ENCODE measurements around the gene GPR32.

Gene GPR32

GRCh38 chr19:50724522-50725217, 45.6 kb upstream of the GPR32 start:
- H3K4me2 ChIP-seq (ENCODE audit: low read length): peak overlapping the region; percentile 75
- no peak for TF ChIP-seq EZH2phosphoT487 (IDR thresholded peaks at IDR 0.05; ENCODE audit: borderline replicate concordance, low read length)
- TF ChIP-seq, protein P1, sequence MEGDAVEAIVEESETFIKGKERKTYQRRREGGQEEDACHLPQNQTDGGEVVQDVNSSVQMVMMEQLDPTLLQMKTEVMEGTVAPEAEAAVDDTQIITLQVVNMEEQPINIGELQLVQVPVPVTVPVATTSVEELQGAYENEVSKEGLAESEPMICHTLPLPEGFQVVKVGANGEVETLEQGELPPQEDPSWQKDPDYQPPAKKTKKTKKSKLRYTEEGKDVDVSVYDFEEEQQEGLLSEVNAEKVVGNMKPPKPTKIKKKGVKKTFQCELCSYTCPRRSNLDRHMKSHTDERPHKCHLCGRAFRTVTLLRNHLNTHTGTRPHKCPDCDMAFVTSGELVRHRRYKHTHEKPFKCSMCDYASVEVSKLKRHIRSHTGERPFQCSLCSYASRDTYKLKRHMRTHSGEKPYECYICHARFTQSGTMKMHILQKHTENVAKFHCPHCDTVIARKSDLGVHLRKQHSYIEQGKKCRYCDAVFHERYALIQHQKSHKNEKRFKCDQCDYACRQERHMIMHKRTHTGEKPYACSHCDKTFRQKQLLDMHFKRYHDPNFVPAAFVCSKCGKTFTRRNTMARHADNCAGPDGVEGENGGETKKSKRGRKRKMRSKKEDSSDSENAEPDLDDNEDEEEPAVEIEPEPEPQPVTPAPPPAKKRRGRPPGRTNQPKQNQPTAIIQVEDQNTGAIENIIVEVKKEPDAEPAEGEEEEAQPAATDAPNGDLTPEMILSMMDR (IDR thresholded peaks at IDR 0.05; ENCODE audit: low read depth, low read length, poor library complexity, severe bottlenecking): peak; percentile 76
- H3K36me3 ChIP-seq (ENCODE audit: control insufficient read depth, low read length): no peaks in the 10 kb centered on the region
- H3K9me2 ChIP-seq (replicated peaks; ENCODE audit: control insufficient read depth, low read length): no peaks in the 10 kb centered on the region
- no peaks in the 10 kb centered on the region for H3K79me2 ChIP-seq (ENCODE audit: control insufficient read depth, low read length)
- no peaks in the 10 kb centered on the region for H4K20me1 ChIP-seq (ENCODE audit: control insufficient read depth, insufficient read depth, low read depth, low read length)
- H3K9me3 ChIP-seq (ENCODE audit: control insufficient read depth, insufficient read depth, low read length): no peaks in the 10 kb centered on the region
- no peaks in the 10 kb centered on the region; the same call in 1 of the 2 replicates for H3K27me3 ChIP-seq (ENCODE audit: control insufficient read depth, low read length)
- peaks cover 30% of the 10 kb centered on the region for H3K4me1 ChIP-seq (ENCODE audit: control insufficient read depth, low read length)
- H3K27ac ChIP-seq (ENCODE audit: low read depth, low read length): no peak overlapping the region
- no peaks in the 10 kb centered on the region for H3F3A ChIP-seq (ENCODE audit: control insufficient read depth, insufficient read depth)
- H3K4me3 ChIP-seq (ENCODE audit: low read length): peak overlapping the region; percentile 72

DNA sequence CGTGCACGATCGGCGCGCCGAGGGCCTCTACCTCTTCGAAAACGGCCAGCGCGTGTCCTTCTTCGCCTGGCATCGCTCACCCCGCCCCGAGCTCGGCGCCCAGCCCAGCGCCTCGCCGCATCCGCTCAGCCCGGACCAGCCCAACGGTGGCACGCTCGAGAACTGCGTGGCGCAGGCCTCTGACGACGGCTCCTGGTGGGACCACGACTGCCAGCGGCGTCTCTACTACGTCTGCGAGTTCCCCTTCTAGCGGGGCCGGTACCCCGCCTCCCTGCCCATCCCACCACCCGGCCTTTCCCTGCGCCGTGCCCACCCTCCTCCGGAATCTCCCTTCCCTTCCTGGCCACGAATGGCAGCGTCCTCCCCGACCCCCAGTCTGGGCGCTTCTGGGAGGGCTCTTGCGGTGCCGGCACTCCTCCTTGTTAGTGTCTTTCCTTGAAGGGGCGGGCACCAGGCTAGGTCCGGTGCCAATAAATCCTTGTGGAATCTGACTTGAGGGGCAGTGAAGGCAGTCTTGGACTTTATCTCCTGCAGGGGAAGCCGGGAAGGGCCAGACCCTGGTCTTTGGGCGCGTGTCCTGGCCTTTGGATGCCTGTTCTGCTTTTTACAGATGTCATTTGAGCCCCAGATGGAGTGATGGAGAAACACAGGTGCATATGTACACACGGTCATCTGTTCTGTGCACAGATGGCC, 44.9 kb upstream of the GPR32 start:
- Histone ChIP-seq H3K4me3 (ENCODE audit: low read length) (peak overlapping the region; percentile 68), H3K36me3 (ENCODE audit: control insufficient read depth, low read length) (no peaks in the 10 kb centered on the region), H3K9me3 (ENCODE audit: control insufficient read depth, insufficient read depth, low read length) (no peaks in the 10 kb centered on the region), H3K27me3 (ENCODE audit: control insufficient read depth, low read length) (no peaks in the 10 kb centered on the region; the same call in 1 of the 2 replicates), H4K20me1 (ENCODE audit: control insufficient read depth, insufficient read depth, low read depth, low read length) (no peaks in the 10 kb centered on the region), H3K9me2 (replicated peaks; ENCODE audit: control insufficient read depth, low read length) (no peaks in the 10 kb centered on the region), H3K27ac (ENCODE audit: low read depth, low read length) (no peak overlapping the region), H3F3A (ENCODE audit: control insufficient read depth, insufficient read depth) (no peaks in the 10 kb centered on the region), H3K4me1 (ENCODE audit: control insufficient read depth, low read length) (peaks cover 25% of the 10 kb centered on the region), H3K79me2 (ENCODE audit: control insufficient read depth, low read length) (no peaks in the 10 kb centered on the region), H3K4me2 (ENCODE audit: low read length) (peak overlapping the region; percentile 50)
- TF ChIP-seq, protein P1 (IDR thresholded peaks at IDR 0.05; ENCODE audit: low read depth, low read length, poor library complexity, severe bottlenecking): no peak
- no peak for TF ChIP-seq EZH2phosphoT487 (IDR thresholded peaks at IDR 0.05; ENCODE audit: borderline replicate concordance, low read length)

DNA sequence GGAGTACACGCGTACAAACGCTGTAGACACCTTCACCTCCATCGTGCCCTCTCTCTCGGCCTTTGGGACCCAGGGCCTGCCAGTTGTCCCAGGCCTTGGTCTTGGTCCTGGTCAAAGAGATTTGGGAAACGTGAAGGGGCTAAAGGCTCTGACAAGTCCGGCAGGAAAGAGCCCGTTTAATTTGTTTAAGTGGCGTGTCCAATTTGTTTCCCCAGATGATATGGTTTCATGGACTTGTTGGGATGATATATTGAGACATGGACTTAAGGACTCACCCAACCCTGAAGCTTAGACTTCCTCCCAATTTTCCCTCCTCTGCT, 44.4 kb upstream of the GPR32 start:
- Histone ChIP-seq H3K4me3 (ENCODE audit: low read length) (no peak overlapping the region; the same call in 1 of the 2 replicates), H3K27me3 (ENCODE audit: control insufficient read depth, low read length) (no peaks in the 10 kb centered on the region; the same call in 1 of the 2 replicates), H3K27ac (ENCODE audit: low read depth, low read length) (no peak overlapping the region), H3F3A (ENCODE audit: control insufficient read depth, insufficient read depth) (no peaks in the 10 kb centered on the region), H3K4me2 (ENCODE audit: low read length) (peak overlapping the region; percentile 50; the same call in 1 of the 2 replicates), H3K36me3 (ENCODE audit: control insufficient read depth, low read length) (no peaks in the 10 kb centered on the region), H4K20me1 (ENCODE audit: control insufficient read depth, insufficient read depth, low read depth, low read length) (no peaks in the 10 kb centered on the region), H3K9me2 (replicated peaks; ENCODE audit: control insufficient read depth, low read length) (no peaks in the 10 kb centered on the region), H3K79me2 (ENCODE audit: control insufficient read depth, low read length) (no peaks in the 10 kb centered on the region), H3K9me3 (ENCODE audit: control insufficient read depth, insufficient read depth, low read length) (no peaks in the 10 kb centered on the region), H3K4me1 (ENCODE audit: control insufficient read depth, low read length) (peaks cover 24% of the 10 kb centered on the region)
- TF ChIP-seq, protein P1 (IDR thresholded peaks at IDR 0.05; ENCODE audit: low read depth, low read length, poor library complexity, severe bottlenecking): no peak
- no peak for TF ChIP-seq EZH2phosphoT487 (IDR thresholded peaks at IDR 0.05; ENCODE audit: borderline replicate concordance, low read length)
